Mucosa of descending colon (tissue), 3 donors: ENCODE measurements around the gene EHD2. TPM values are rescaled to one million over a fixed set of nuclear protein-coding genes. Genes with fewer than 3 reads are reported as not detected.

Source experiments
- ATAC-seq: fragments of 200-7000 bp; cut with Tn5 transposase; one replicate; pipeline ENCODE4 v1.9.1; 2020; ENCODE audit warnings: mild to moderate bottlenecking, moderate library complexity
- DNase-seq, 3 donors: peaks; one replicate each; pipeline ENCODE4 v3.0.0-alpha.2; 2020
- H3K36me3 ChIP-seq: fragments of 200-600 bp; one replicate; pipeline ENCODE4 v1.8.0; 2021; ENCODE audit warnings: low read depth, mild to moderate bottlenecking
- H3K4me1 ChIP-seq: fragments of 200-600 bp; one replicate; pipeline ENCODE4 v1.8.0; 2021; ENCODE audit warnings: low read depth, mild to moderate bottlenecking
- H3K4me3 ChIP-seq: fragments of 200-600 bp; one replicate; pipeline ENCODE4 v1.8.0; 2021; ENCODE audit warnings: mild to moderate bottlenecking
- H3K9me3 ChIP-seq: fragments of 200-600 bp; one replicate; pipeline ENCODE4 v1.8.0; 2021; ENCODE audit warnings: mild to moderate bottlenecking
- intact Hi-C, 2 donors: fragments of 100-400 bp; cut with DNase I in 1 of 2; cut with micrococcal nuclease in 1 of 2; formaldehyde crosslinking; loops; one replicate each; pipeline versions ENCODE4 v1.11.0 to v1.11.1; 2022; cut with DNase I, micrococcal nuclease
- total RNA-seq, 3 donors: library from RNA; stranded (reverse); fragmentation: NEBNext Ultra II Directional in 2 of 3; extraction: Animal tissue kit (Norgen Biotek cat#: 25700) in 2 of 3; gene quantifications; one replicate each; pipeline versions ENCODE4 v1.2.1 to v1.2.4, GENCODE V29; 2021 to 2023
- TF ChIP-seq, protein P1 (sequence below): fragments of 200-600 bp; IDR thresholded peaks from one replicate; pipeline ENCODE4 v1.8.0; 2022; ENCODE audit warnings: antibody characterized with exemption, mild to moderate bottlenecking
- donor health status: DM: no; HTN: no; CAD: no; lungs with moderate emphysema.
- donor health status: DM: no; HTN: no; CAD: no.
- donor health status: DM: no; HTN: yes; CAD: no.

The EHD2 gene
- total RNA-seq, 3 donors from 2014 or later = 10.8 to 108 (median 30.3) TPM

DNA sequence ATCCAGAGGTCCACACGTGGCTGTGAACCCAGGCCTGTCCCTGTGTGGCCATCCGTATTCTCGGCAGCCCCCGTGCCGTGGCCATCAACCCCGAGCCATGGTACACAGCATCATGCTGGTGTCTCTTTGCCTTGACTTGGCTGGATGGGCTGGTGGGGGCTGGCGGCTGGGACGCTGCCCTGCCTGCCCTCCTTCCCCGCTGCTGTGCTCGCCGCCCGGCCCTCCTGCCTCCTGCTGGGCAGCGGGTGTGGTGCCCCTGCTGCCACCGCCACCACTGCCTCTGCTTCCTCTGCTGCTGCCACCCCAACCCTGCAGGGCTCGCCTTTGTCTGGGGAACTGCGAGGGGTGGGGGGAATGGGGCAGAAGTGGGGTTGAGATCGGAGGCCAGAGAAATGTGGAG lies 19.7 kb upstream of the EHD2 start:
- DNase-seq (no peak), ATAC-seq (no peak)
- intact Hi-C loops = no loop called here
- no peaks in the 10 kb centered on the region for H3K9me3 ChIP-seq
- H3K4me3 ChIP-seq = no peak overlapping the region
- H3K4me1 ChIP-seq = no peaks in the 10 kb centered on the region
- TF ChIP-seq, protein P1, sequence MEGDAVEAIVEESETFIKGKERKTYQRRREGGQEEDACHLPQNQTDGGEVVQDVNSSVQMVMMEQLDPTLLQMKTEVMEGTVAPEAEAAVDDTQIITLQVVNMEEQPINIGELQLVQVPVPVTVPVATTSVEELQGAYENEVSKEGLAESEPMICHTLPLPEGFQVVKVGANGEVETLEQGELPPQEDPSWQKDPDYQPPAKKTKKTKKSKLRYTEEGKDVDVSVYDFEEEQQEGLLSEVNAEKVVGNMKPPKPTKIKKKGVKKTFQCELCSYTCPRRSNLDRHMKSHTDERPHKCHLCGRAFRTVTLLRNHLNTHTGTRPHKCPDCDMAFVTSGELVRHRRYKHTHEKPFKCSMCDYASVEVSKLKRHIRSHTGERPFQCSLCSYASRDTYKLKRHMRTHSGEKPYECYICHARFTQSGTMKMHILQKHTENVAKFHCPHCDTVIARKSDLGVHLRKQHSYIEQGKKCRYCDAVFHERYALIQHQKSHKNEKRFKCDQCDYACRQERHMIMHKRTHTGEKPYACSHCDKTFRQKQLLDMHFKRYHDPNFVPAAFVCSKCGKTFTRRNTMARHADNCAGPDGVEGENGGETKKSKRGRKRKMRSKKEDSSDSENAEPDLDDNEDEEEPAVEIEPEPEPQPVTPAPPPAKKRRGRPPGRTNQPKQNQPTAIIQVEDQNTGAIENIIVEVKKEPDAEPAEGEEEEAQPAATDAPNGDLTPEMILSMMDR = no peak
- H3K36me3 ChIP-seq = no peaks in the 10 kb centered on the region

DNA sequence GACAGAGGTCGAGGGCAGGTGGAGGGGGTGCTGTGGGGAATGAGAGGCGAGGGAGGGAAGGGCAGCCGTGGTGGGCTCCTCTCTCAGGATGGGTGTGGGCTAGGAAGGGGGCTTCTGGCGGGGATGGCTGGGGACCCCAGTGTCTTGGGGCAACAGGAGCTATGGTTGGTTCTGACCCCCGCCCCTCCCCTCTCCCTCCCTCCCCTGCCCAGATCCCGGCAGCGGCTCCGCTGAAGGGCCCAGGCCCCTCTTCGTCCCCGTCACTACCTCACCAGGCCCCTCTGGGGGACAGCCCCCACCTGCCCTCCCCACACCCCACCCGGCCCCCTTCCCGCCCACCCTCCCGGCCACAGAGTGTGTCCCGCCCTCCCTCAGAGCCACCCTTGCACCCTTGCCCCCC lies 19.3 kb upstream of the EHD2 start:
- ATAC-seq (no peak), DNase-seq (no peak)
- Histone ChIP-seq H3K4me3 (no peak overlapping the region), H3K36me3 (no peaks in the 10 kb centered on the region), H3K9me3 (no peaks in the 10 kb centered on the region), H3K4me1 (no peaks in the 10 kb centered on the region)
- TF ChIP-seq, protein P1 = no peak
- intact Hi-C loops = no loop called here

DNA sequence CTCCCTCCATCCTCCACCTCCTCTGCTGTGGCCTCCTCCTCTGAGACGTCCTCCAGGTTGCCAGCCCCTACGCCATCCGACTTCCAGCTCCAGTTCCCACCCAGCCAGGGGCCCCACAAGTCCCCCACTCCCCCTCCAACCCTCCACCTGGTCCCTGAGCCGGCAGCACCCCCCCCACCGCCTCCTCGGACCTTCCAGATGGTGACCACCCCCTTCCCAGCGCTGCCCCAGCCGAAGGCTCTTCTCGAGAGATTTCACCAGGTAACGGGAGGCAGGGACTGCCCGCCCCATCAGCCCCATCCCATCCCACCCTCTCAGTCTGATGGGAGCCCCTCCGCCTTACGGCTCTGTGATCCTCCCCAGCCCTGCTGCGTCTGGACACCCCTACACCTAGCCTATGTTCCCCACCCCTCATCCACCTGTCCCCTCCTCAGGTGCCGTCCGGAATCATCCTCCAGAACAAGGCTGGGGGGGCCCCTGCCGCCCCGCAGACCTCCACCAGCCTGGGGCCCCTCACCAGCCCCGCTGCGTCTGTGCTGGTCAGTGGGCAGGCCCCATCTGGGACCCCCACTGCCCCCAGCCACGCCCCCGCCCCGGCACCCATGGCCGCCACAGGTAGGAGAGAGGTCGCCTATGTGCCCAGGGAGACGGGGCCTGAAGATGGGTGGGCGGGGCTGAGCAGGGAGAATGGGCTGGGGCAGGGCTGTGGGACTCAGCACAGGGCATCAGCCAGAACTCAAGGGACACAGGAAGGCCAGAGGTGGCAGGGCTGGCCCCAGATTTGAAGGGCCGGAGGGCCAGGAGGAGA lies 18.6 kb upstream of the EHD2 start:
- Histone ChIP-seq H3K36me3 (no peaks in the 10 kb centered on the region), H3K4me3 (no peak overlapping the region), H3K4me1 (no peaks in the 10 kb centered on the region), H3K9me3 (no peaks in the 10 kb centered on the region)
- ATAC-seq (no peak), DNase-seq (no peak)
- intact Hi-C loops = loop anchor here in 1 of 2 donors (5.0 kb wide), 1 partner anchor 257 kb away; no protein-coding TSS in a partner anchor
- TF ChIP-seq, protein P1 = no peak

DNA sequence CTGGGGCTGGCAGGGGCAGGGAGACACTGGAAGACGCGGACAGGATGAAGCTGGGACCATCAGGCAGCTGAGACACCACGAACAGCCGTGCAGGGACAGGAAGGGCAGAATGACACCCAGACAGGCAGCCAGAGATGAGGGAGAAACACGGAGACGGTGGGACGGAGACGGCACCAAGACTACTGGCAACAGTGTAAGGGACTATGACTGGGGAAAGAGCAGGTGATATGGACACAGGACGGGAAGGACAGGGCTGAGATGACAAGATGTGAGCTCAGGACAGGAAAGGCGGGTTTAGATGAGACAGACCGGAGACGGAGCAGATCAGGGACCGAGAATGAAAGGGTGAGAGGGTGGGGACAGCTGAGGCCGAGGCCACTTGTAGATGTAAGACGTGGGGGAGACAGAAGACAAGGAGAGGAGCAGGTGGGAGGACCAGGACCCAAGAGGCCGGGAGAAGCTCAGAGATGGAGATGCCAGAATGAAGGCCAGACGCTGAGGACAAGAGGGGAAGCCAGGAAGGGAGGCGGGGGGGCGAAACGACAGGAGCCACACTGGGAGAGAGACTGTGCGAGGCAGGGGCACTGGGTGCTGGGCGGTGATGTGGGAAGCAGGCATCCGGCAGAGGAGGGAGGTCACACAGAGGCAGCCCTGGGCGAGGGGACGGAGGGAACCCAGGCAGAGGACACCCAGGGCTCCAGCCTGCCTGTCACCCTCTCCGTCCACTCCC lies 17.5 kb upstream of the EHD2 start:
- no peak for DNase-seq
- H3K4me3 ChIP-seq = no peak overlapping the region
- TF ChIP-seq, protein P1 = no peak
- no peaks in the 10 kb centered on the region for H3K36me3 ChIP-seq
- no peak for ATAC-seq
- intact Hi-C loops = loop anchor here in 1 of 2 donors (5.0 kb wide), 1 partner anchor 258 kb away; no protein-coding TSS in a partner anchor
- no peaks in the 10 kb centered on the region for H3K4me1 ChIP-seq
- H3K9me3 ChIP-seq = no peaks in the 10 kb centered on the region

DNA sequence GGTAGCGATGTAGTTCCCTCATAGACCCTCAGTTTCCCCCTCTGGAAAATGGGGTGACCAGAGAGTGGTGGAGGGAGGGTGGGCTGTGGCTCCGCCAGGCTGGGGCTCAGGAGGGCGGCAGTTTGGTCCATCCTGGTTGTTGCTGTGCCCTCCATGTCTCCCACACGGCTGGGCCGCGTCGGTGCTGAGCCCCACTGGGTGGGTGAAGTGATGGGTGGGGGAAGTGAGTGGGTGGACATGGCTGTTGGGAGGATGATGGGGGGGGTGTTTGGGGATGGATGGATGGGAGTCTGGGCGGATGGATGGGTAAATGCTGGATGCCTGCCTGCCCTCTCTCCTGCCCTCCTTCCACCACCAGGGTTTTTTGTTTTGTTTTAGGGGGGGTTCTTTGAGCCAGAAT lies 16.6 kb upstream of the EHD2 start:
- Histone ChIP-seq H3K4me1 (no peaks in the 10 kb centered on the region), H3K4me3 (no peak overlapping the region), H3K9me3 (no peaks in the 10 kb centered on the region), H3K36me3 (no peaks in the 10 kb centered on the region)
- intact Hi-C loops = loop anchor here in 1 of 2 donors (5.0 kb wide), 1 partner anchor 259 kb away; no protein-coding TSS in a partner anchor
- no peak for DNase-seq
- TF ChIP-seq, protein P1 = no peak
- no peak for ATAC-seq
